BLaER1 (cell line): ENCODE data around the gene PAM.

Source experiments
- H3K27ac ChIP-seq: shearing (Covaris generic); formaldehyde crosslinking; 2 replicates; pipeline ENCODE4 v1.8.1; 2022
- H3K27me3 ChIP-seq: shearing (Covaris generic); formaldehyde crosslinking; 2 replicates; pipeline ENCODE4 v1.8.1; 2022
- H3K36me3 ChIP-seq: shearing (Covaris generic); formaldehyde crosslinking; 2 replicates; pipeline ENCODE4 v1.8.1; 2022
- H3K4me1 ChIP-seq: shearing (Covaris generic); formaldehyde crosslinking; 2 replicates; pipeline ENCODE4 v1.8.1; 2022
- H3K4me2 ChIP-seq: shearing (Covaris generic); formaldehyde crosslinking; 2 replicates; pipeline ENCODE4 v1.8.1; 2022
- H3K4me3 ChIP-seq: shearing (Covaris generic); formaldehyde crosslinking; 2 replicates; pipeline ENCODE4 v1.8.1; 2022
- H3K9ac ChIP-seq: shearing (Covaris generic); formaldehyde crosslinking; 2 replicates; pipeline ENCODE4 v1.8.1; 2022
- H3K9me3 ChIP-seq: shearing (Covaris generic); formaldehyde crosslinking; 2 replicates; pipeline ENCODE4 v1.8.1; 2022
- H4K20me1 ChIP-seq: shearing (Covaris generic); formaldehyde crosslinking; 2 replicates; pipeline ENCODE4 v1.8.1; 2022
- Cebpa-rat ChIP-seq: shearing (Covaris generic); IDR thresholded peaks from 2 replicates; pipeline ENCODE4 v1.8.1; 2022

The PAM gene

DNA sequence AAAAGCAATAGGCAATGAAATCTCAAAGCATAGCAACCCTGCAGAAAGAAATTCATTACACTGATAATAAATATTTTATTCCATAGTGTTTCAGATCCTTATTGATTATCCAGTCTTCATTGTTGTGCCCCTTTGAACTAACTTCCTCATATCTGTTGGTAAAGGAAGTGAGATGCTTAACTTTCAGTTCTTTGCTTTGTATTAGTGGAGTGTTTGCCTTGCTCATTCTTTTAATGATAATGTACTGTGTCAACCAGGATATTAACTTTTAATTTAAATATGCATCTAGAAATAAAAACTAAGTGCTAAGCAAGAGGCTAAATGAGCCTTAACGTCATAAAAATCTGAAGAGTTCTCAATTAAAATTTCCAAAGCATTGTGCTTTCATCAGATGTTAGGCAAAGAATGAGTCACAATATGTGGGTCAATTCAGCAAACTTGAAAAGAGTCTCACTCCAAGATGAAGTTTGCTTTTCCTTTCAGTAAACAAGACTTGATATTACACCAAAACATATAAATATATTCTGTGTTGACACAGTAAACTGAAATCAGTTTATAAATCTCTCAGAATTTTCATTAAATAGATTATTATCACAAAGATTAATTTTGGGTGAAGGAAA lies 258.9 kb downstream of the PAM start:
- Histone ChIP-seq H4K20me1 (no peaks in the 10 kb centered on the region), H3K4me1 (no peaks in the 10 kb centered on the region), H3K4me3 (no peak overlapping the region), H3K9me3 (peaks cover 10% of the 10 kb centered on the region; the same call in 1 of the 2 replicates), H3K27ac (no peak overlapping the region), H3K36me3 (peaks cover 45% of the 10 kb centered on the region), H3K27me3 (no peaks in the 10 kb centered on the region), H3K9ac (no peak overlapping the region), H3K4me2 (no peak overlapping the region)
- TF ChIP-seq Cebpa-rat = no peak

DNA sequence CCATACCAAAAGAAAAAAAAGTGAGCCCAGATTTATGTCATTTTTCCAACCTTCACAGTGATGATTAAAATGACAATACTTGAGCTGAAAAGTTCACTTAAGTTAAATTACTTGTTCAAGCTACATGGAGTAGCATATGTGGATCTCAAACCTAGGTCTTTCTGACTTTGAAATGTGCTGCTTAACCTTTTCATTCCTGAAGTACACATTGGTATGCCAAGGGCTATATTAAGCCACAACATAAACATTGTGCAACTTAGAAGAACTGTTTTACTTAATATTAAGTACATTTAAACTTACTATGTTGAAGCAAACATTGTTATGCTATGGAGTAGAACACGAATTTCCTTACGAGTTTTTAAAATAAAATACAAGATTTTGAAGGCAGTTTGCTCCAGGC lies 259.9 kb downstream of the PAM start:
- H3K4me2 ChIP-seq = no peak overlapping the region
- no peak overlapping the region for H3K4me3 ChIP-seq
- H3K4me1 ChIP-seq = no peaks in the 10 kb centered on the region
- no peak overlapping the region for H3K9ac ChIP-seq
- peaks cover 10% of the 10 kb centered on the region; the same call in 1 of the 2 replicates for H3K9me3 ChIP-seq
- no peak overlapping the region for H3K27ac ChIP-seq
- H3K36me3 ChIP-seq = peaks cover 43% of the 10 kb centered on the region; the same call in 1 of the 2 replicates
- no peaks in the 10 kb centered on the region for H3K27me3 ChIP-seq
- TF ChIP-seq Cebpa-rat = no peak
- no peaks in the 10 kb centered on the region for H4K20me1 ChIP-seq

DNA sequence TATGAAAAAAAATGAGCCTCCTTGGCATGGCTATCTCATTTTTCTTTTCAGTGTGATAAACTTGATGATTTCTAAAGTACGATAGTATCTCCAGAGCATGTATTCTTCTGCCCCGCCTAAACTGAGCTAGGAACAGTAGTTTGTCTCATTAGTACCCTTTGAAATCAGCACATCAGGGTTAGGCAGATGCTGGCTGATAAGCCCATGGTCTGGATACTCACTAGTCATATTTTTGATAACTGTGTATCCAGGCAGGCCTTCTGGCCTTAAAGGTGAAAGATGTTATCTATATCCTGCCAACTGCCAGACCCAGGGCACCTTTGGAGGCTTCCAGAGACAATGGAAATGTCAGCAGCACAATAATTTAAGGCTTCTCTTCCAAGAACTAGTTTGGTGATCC lies 261.1 kb downstream of the PAM start:
- no peaks in the 10 kb centered on the region for H3K4me1 ChIP-seq
- TF ChIP-seq Cebpa-rat = no peak
- H3K9me3 ChIP-seq = peaks cover 10% of the 10 kb centered on the region; the same call in 1 of the 2 replicates
- no peak overlapping the region for H3K27ac ChIP-seq
- no peaks in the 10 kb centered on the region for H4K20me1 ChIP-seq
- no peak overlapping the region for H3K9ac ChIP-seq
- H3K4me2 ChIP-seq = no peak overlapping the region
- H3K36me3 ChIP-seq = peaks cover 52% of the 10 kb centered on the region; the same call in 1 of the 2 replicates
- H3K4me3 ChIP-seq = no peak overlapping the region
- no peaks in the 10 kb centered on the region for H3K27me3 ChIP-seq

DNA sequence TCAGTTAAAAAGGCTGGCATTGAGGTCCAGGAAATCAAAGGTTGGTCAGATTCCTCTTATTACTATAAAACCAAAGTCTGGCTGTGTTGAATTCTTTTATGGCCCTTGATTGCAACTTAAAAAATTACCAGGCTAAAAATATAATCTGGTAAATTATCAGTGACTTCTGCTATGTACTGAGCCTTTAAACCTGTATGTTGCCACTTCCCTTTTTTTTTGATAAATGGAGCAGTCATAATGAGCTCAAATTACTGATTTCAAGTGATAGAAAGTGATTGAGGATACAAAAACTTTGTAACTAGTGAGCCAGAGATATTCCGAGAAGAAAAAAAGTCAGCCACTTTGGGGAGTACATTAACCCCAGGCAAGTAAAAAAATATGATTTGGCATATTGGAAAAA lies 264.7 kb downstream of the PAM start:
- H3K27ac ChIP-seq = no peak overlapping the region
- H3K9ac ChIP-seq = no peak overlapping the region
- no peak overlapping the region for H3K4me3 ChIP-seq
- H3K4me1 ChIP-seq = no peaks in the 10 kb centered on the region
- H4K20me1 ChIP-seq = no peaks in the 10 kb centered on the region
- no peak for TF ChIP-seq Cebpa-rat
- peaks cover 60% of the 10 kb centered on the region; the same call in 1 of the 2 replicates for H3K36me3 ChIP-seq
- no peaks in the 10 kb centered on the region for H3K9me3 ChIP-seq
- no peaks in the 10 kb centered on the region for H3K27me3 ChIP-seq
- H3K4me2 ChIP-seq = no peak overlapping the region

DNA sequence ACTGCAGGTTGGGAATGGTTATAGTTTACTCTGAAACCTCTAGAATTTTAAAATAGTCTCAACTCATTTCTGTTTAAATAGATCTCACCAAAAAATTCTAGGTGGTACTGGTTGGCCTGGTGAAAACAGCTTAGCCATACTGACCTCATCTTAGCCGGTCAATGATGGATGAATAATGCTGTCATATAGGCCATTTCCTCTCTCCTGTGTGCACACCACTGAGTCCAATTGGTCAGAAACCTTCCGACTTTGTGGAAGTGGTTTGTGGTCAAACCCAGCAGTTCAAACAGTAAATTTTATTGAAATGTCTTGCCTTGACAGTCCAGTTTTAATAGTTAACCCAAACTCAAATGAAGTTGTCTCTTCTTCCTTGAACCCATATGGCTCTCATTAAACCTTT lies 266.2 kb downstream of the PAM start:
- Histone ChIP-seq H3K9ac (no peak overlapping the region), H3K4me2 (no peak overlapping the region), H3K4me1 (no peaks in the 10 kb centered on the region), H3K27ac (no peak overlapping the region), H4K20me1 (no peaks in the 10 kb centered on the region), H3K9me3 (no peaks in the 10 kb centered on the region), H3K27me3 (no peaks in the 10 kb centered on the region), H3K36me3 (peaks cover 58% of the 10 kb centered on the region), H3K4me3 (no peak overlapping the region)
- no peak for TF ChIP-seq Cebpa-rat

DNA sequence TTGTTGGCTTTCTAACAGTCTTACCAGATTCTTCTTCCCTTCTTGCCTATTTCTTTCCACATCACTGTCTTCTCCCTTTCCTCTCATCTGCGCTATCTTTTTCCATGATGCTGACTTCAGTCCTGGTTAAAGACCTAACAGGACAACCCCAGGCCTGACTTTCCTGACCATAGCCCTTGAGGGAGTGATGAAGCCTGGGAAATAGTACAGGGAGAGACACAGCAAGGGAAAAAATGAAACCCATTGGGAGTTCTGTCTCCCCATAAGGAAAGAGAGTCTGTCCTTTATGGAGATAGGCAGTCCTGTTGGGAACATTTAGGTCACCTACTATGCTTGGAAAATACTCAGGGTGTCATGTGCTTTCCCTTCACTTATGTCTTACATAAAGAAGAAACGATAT lies 272.2 kb downstream of the PAM start:
- H3K36me3 ChIP-seq = peaks cover 56% of the 10 kb centered on the region
- no peak overlapping the region for H3K27ac ChIP-seq
- H3K9ac ChIP-seq = no peak overlapping the region
- H3K4me3 ChIP-seq = no peak overlapping the region
- no peaks in the 10 kb centered on the region for H4K20me1 ChIP-seq
- no peak for TF ChIP-seq Cebpa-rat
- H3K9me3 ChIP-seq = peaks cover 1% of the 10 kb centered on the region; the same call in 1 of the 2 replicates
- peaks cover 6% of the 10 kb centered on the region; the same call in 1 of the 2 replicates for H3K4me1 ChIP-seq
- no peak overlapping the region for H3K4me2 ChIP-seq
- H3K27me3 ChIP-seq = no peaks in the 10 kb centered on the region

DNA sequence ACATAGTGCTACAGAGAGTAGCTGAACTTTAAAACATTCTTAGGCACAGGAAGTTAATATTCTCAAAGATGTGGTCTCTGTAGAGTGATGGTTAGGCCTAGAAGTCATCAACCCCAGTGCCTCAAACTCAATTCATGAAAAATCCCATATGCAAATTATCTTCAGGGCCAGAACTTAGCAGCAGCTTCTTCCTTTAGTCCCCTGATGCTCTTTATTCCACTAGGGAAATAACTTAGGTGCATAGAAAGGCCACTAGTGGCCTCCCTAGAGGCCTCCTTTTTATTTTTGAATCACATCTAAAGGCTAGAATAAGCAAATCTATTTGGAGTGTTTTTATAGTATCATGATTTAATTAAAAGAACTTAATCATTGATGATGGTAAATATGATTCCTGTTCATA lies 276.5 kb downstream of the PAM start:
- Histone ChIP-seq H3K4me1 (peaks cover 6% of the 10 kb centered on the region; the same call in 1 of the 2 replicates), H3K27ac (no peak overlapping the region), H4K20me1 (no peaks in the 10 kb centered on the region), H3K4me2 (no peak overlapping the region), H3K27me3 (no peaks in the 10 kb centered on the region), H3K4me3 (no peak overlapping the region), H3K9me3 (peaks cover 29% of the 10 kb centered on the region), H3K36me3 (peaks cover 54% of the 10 kb centered on the region), H3K9ac (no peak overlapping the region)
- no peak for TF ChIP-seq Cebpa-rat

DNA sequence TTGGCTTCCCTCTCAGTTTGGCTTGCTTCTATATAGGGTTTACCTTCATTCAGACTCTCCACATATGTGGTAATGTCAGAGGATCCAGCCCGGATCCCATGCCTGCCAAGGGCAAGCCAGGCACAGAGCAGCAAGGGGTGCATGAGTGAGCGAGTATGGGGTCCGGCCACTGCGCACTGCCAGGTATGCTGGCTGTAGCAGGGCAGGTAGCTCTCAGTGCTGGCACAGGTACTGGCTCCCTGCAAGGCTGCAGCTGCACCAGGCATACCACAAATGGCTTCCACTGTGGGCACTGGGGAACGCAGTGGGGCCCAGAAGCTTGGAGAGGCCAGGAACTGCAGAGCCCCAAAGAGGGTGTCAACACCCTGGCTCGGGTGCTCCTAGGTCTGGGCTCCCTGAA lies 278.6 kb downstream of the PAM start:
- peaks cover 29% of the 10 kb centered on the region for H3K9me3 ChIP-seq
- H3K36me3 ChIP-seq = peaks cover 36% of the 10 kb centered on the region
- H3K9ac ChIP-seq = no peak overlapping the region
- H3K27me3 ChIP-seq = no peaks in the 10 kb centered on the region
- no peak overlapping the region for H3K4me3 ChIP-seq
- no peak for TF ChIP-seq Cebpa-rat
- peaks cover 6% of the 10 kb centered on the region; the same call in 1 of the 2 replicates for H3K4me1 ChIP-seq
- no peak overlapping the region for H3K4me2 ChIP-seq
- H4K20me1 ChIP-seq = no peaks in the 10 kb centered on the region
- no peak overlapping the region for H3K27ac ChIP-seq

DNA sequence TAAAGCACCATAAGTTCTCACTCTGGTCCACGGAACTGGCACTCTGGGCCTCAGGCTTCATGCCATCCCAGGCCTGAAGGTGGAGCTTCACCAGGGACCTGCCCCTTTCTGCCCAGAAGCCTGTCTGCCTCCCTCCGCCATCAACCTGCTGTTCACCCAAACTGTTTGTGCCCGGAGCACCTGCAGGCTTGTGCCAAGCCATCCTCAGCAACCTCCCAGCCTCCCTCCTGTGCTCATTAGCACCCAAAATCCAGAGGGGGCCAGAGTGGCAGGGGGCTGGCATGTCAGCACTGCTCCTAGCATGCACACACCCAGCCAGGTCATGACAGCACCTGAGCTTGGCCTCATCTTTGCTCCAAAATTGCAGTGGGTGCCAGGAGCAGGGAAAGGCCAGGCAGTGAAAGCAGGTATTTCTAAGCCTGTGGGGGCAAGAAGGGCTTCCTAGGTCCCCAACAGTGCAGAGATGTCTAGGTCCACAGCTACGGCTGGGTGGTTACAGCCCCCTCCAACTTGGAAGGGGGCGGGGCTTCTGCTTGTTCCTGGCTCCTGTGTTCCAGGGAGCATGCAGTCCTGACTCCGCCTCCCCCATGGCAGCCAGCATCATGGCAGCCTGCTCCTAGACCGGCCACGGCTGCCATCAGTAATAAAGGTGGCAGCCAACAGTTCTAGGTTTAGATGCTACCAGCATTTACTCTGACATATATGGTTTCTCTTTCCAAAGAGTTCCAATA lies 279.7 kb downstream of the PAM start:
- Histone ChIP-seq H3K9me3 (peaks cover 29% of the 10 kb centered on the region), H3K9ac (no peak overlapping the region), H3K36me3 (peaks cover 31% of the 10 kb centered on the region), H3K27ac (no peak overlapping the region), H4K20me1 (no peaks in the 10 kb centered on the region), H3K4me2 (no peak overlapping the region), H3K27me3 (no peaks in the 10 kb centered on the region), H3K4me3 (no peak overlapping the region), H3K4me1 (peaks cover 6% of the 10 kb centered on the region; the same call in 1 of the 2 replicates)
- no peak for TF ChIP-seq Cebpa-rat

DNA sequence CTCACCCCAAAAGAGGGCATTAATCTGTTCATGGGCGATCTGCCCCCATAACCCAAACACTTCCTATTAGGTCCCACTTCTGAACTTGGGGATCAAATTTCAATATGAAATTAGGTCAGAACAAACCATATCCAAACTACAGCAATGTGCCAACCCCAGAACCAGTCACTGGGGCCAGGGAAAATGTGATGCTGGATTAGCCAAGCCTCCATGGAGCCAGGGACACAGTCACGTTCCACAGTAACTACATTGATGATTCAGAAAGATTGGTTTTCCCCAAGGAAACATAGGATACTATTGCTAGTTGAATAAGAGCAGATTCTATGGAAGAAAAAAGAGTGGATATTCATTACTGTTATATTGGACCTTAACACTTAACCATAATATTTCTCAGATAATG lies 280.6 kb downstream of the PAM start:
- Histone ChIP-seq H3K9ac (no peak overlapping the region), H4K20me1 (no peaks in the 10 kb centered on the region), H3K4me2 (no peak overlapping the region), H3K9me3 (peaks cover 29% of the 10 kb centered on the region), H3K27me3 (no peaks in the 10 kb centered on the region), H3K4me1 (peaks cover 6% of the 10 kb centered on the region; the same call in 1 of the 2 replicates), H3K27ac (no peak overlapping the region), H3K36me3 (peaks cover 23% of the 10 kb centered on the region), H3K4me3 (no peak overlapping the region)
- no peak for TF ChIP-seq Cebpa-rat
